Measurements from ENCODE around the gene FHL2.
A peak's percentile ranks its signal among the peaks of the same experiment; 100 is the strongest.

FHL2 gene

DNA sequence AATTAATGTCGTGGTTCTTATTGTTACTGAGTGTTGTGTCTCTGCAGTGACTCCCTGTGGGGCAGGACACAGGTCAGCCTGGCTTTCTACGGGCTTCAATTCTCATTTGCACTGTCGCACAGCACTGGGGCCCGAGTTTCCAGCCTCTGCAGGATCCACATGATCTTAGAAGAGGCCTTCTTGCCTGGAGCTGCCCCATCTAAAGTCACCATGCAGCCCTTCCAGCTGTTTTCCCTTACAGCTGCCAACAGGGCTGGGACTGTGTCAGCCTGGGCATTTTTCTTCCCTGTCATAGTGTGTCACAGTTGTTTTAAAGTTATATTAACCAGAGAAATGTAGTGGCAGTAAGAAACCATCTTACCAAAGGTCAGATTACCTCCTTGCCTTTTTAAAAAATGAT is 27.0 kb downstream of the FHL2 start:
- peaks cover 6% of the 10 kb centered on the region for H3F3A ChIP-seq (ENCODE audit: insufficient read depth, low read length)
- no peak overlapping the region for H3K4me2 ChIP-seq (ENCODE audit: low read depth, low read length)
- no peak overlapping the region for H3K4me3 ChIP-seq (ENCODE audit: low read length)
- H3K4me1 ChIP-seq (ENCODE audit: low read length) = peaks cover 16% of the 10 kb centered on the region
- H3K27ac ChIP-seq (ENCODE audit: low read length) = no peak overlapping the region
- no peak for DNase-seq
- TF ChIP-seq, protein P1, sequence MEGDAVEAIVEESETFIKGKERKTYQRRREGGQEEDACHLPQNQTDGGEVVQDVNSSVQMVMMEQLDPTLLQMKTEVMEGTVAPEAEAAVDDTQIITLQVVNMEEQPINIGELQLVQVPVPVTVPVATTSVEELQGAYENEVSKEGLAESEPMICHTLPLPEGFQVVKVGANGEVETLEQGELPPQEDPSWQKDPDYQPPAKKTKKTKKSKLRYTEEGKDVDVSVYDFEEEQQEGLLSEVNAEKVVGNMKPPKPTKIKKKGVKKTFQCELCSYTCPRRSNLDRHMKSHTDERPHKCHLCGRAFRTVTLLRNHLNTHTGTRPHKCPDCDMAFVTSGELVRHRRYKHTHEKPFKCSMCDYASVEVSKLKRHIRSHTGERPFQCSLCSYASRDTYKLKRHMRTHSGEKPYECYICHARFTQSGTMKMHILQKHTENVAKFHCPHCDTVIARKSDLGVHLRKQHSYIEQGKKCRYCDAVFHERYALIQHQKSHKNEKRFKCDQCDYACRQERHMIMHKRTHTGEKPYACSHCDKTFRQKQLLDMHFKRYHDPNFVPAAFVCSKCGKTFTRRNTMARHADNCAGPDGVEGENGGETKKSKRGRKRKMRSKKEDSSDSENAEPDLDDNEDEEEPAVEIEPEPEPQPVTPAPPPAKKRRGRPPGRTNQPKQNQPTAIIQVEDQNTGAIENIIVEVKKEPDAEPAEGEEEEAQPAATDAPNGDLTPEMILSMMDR (IDR thresholded peaks at IDR 0.05; ENCODE audit: low read length) = no peak
- TF ChIP-seq EZH2phosphoT487 (IDR thresholded peaks at IDR 0.05; ENCODE audit: low read length) (no peak), EZH2 (optimal IDR thresholded peaks at IDR 0.05; ENCODE audit: low read depth, low read length) (no peak)
- H3K9me2 ChIP-seq (replicated peaks; ENCODE audit: insufficient read depth, low read length) = no peaks in the 10 kb centered on the region
- H2AFZ ChIP-seq (ENCODE audit: low read length) = no peak overlapping the region
- H3K9ac ChIP-seq (ENCODE audit: low read length) = no peak overlapping the region
- no peaks in the 10 kb centered on the region for H3K27me3 ChIP-seq (replicated peaks; ENCODE audit: insufficient read depth, low read length)
- peaks cover 6% of the 10 kb centered on the region; the same call in 1 of the 2 replicates for H3K79me2 ChIP-seq (ENCODE audit: low read length)
- no peaks in the 10 kb centered on the region for H3K36me3 ChIP-seq (replicated peaks; ENCODE audit: insufficient read depth, low read length)
- H4K20me1 ChIP-seq (ENCODE audit: insufficient read depth, low read length) = no peaks in the 10 kb centered on the region
- no peaks in the 10 kb centered on the region for H3K9me3 ChIP-seq (replicated peaks; ENCODE audit: insufficient read depth, low read length)

DNA sequence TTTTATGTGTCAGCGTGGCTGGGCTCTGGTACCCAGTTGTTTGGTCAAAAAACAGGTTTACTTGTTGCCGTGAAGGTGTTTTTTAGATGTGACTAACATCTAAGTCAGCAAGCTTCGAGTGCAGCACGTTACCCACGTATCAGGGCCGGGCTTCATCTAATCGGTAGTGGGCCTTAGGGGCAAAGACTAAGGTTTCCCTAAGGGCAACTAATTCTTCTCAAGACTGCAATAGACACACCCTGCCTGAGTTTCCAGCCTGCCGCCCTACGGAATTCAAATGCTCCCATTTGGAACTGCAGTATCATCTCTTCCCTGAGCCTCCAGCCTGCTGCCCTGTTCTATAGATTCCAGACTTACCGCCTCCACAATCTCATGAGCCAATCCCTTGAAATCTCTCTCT is 27.7 kb downstream of the FHL2 start:
- Histone ChIP-seq H3K36me3 (replicated peaks; ENCODE audit: insufficient read depth, low read length) (no peaks in the 10 kb centered on the region), H3K9me3 (replicated peaks; ENCODE audit: insufficient read depth, low read length) (no peaks in the 10 kb centered on the region), H3K27ac (ENCODE audit: low read length) (no peak overlapping the region), H3F3A (ENCODE audit: insufficient read depth, low read length) (peaks cover 6% of the 10 kb centered on the region), H3K4me3 (ENCODE audit: low read length) (no peak overlapping the region), H4K20me1 (ENCODE audit: insufficient read depth, low read length) (no peaks in the 10 kb centered on the region), H3K4me1 (ENCODE audit: low read length) (peaks cover 16% of the 10 kb centered on the region), H3K79me2 (ENCODE audit: low read length) (peaks cover 6% of the 10 kb centered on the region; the same call in 1 of the 2 replicates), H3K4me2 (ENCODE audit: low read depth, low read length) (no peak overlapping the region), H3K9ac (ENCODE audit: low read length) (no peak overlapping the region), H3K27me3 (replicated peaks; ENCODE audit: insufficient read depth, low read length) (no peaks in the 10 kb centered on the region), H3K9me2 (replicated peaks; ENCODE audit: insufficient read depth, low read length) (no peaks in the 10 kb centered on the region), H2AFZ (ENCODE audit: low read length) (no peak overlapping the region)
- TF ChIP-seq EZH2phosphoT487 (IDR thresholded peaks at IDR 0.05; ENCODE audit: low read length) (no peak), EZH2 (optimal IDR thresholded peaks at IDR 0.05; ENCODE audit: low read depth, low read length) (no peak)
- TF ChIP-seq, protein P1 (IDR thresholded peaks at IDR 0.05; ENCODE audit: low read length) = no peak
- DNase-seq = no peak

DNA sequence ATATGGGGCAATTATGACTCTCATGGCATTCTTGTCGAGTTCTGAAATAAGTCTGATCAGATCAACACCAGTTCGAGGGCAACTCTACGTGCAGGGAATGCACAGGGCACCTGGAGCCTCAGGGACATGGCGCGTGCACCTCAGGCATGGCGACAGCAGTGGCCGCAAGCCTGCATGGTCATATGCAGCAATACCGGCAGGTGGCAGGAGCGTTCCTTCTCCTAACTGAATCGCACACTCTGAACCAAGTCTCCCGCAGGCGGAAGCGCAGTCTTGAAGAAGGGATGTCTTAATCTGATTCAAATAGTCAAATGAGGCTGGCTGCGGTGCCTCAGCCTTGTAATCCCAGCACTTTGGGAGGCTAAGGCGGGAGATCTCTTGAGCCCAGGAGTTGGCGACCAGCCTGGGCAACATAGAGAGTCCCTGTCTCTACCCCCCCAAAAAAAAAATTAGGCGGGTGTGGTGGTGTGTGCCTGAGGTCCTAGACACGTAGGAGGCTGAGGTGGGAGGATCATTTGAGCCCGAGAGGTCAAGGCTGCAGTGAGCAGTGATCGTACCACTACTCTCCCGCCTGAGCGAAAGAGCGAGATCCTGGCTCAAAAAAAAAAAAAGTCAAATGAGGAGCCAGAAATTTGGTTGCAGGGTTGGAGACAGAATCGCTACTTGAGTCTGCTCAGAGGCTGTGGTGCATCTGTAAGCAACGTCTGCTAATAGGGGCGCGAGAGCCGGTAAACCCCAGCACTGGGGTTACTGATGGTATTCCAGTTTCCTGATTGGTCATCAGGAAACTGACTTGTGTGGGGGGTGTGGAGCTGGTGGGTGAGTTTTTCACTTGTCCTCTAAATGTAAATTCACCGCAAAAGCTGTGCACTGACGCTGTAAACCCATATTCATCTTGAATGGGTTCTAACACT is 28.8 kb downstream of the FHL2 start:
- Histone ChIP-seq H3K27me3 (replicated peaks; ENCODE audit: insufficient read depth, low read length) (no peaks in the 10 kb centered on the region), H2AFZ (ENCODE audit: low read length) (peak overlapping the region; percentile 57; the same call in 1 of the 2 replicates), H4K20me1 (ENCODE audit: insufficient read depth, low read length) (no peaks in the 10 kb centered on the region), H3K9ac (ENCODE audit: low read length) (no peak overlapping the region), H3F3A (ENCODE audit: insufficient read depth, low read length) (peaks cover 6% of the 10 kb centered on the region), H3K4me3 (ENCODE audit: low read length) (no peak overlapping the region), H3K4me2 (ENCODE audit: low read depth, low read length) (peak overlapping the region; percentile 40; the same call in 1 of the 2 replicates), H3K36me3 (replicated peaks; ENCODE audit: insufficient read depth, low read length) (no peaks in the 10 kb centered on the region), H3K9me3 (replicated peaks; ENCODE audit: insufficient read depth, low read length) (no peaks in the 10 kb centered on the region), H3K4me1 (ENCODE audit: low read length) (peaks cover 16% of the 10 kb centered on the region), H3K27ac (ENCODE audit: low read length) (no peak overlapping the region), H3K9me2 (replicated peaks; ENCODE audit: insufficient read depth, low read length) (no peaks in the 10 kb centered on the region), H3K79me2 (ENCODE audit: low read length) (peaks cover 6% of the 10 kb centered on the region; the same call in 1 of the 2 replicates)
- DNase-seq = peak; percentile 93
- no peak for TF ChIP-seq EZH2 (optimal IDR thresholded peaks at IDR 0.05; ENCODE audit: low read depth, low read length)
- TF ChIP-seq, protein P1 (IDR thresholded peaks at IDR 0.05; ENCODE audit: low read length) = peak; percentile 93

All from MM.1S (cell line).